HG03066 (cell line): ENCODE measurements around the gene WDR88.
"Not testable (repeated sequence)": the region's sequence is repeated elsewhere in the genome, so short reads cannot be mapped to it uniquely, and the experiment has no call there.

Source experiments
- ATAC-seq: cut with Tn5 transposase; IDR thresholded peaks from one replicate; pipeline ENCODE4 v1.9.1; 2021; ENCODE audit warnings: low read depth; ENCODE audit not compliant: unreplicated experiment

WDR88 gene

DNA sequence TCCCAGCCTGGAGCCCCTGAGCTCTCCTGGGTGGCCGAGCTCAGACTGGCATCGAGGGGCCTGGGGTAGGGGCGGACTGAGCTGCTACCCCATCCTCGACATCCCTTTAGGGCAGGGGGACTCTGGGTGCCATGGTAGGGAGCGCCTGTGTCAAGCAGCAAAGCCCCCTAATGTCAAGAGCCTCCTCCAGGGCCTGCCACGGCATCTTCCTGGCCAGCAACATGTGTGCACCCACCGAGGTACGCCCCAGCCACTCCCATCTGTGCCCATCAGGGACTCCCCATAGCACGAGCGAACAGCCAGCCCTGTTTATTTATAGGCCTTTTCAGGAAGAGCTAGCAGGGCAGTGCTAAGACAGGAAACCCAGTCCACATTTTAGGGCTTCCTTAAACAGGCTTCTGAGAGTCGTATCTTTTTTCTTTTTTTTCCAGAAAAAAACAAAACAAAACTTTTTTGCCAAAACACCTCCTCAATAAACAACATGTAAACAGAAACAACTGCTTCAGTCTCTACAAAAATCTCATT lies 76.5 kb downstream of the WDR88 start:
- ATAC-seq = no peak

GRCh38 chr19:33208904-33209849 lies 77.3 kb downstream of the WDR88 start:
- no peak for ATAC-seq

DNA sequence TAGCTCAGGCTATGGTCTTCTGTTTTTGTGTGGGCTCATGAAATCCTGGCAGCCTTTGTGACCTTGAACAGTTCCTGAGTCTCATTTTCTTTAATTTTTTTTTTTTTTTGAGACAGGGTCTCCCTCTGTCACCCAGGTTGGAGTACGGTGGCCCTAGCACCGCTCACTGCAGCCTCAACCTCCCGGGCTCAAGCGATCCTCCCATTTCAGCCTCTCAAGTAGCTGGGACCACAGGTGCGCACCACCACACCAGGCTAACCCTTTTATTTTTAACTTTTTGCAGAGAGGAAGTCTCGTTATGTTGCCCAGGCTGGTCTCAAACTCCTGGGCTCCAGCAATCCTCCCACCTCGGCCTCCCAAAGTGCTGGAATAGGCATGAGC lies 77.9 kb downstream of the WDR88 start:
- not testable (repeated sequence) for ATAC-seq

- no peak for ATAC-seq
These were observed 78.5 kb downstream of the WDR88 start for GRCh38 chr19:33210266-33210940.

DNA sequence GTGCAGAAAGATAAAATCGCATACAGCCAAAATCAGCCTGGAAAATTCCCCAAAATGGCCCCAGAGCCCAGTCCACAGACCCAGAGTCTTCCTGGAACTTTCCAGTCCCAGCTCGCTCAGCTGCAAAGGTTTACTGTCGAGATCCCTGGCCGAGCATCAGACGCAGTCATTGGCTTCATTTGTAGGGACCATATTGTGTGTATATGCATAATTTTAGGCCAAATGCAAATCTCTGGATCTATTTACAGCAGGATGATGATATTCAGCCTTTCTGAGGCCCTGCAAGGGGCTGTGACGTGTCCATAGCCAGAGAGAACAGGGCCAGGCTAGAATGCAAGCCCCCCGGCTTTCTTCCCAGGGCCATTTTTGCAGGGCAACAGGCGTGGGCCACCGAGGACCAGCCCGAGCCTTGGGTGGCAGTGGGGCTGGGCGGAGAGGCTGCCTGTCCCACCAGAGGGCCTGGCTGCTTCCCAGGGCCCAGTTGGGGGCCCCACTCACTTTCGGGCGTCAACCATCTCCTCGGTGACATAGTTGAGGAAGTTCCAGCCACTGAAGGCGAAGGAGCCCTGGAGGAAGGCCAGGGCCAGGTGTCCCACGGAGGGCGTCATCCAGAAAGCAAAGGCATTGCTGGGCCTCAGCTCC lies 80.0 kb downstream of the WDR88 start:
- ATAC-seq = no peak

GRCh38 chr19:33212436-33213172 lies 80.7 kb downstream of the WDR88 start:
- ATAC-seq = no peak

GRCh38 chr19:33214596-33214995 lies 82.7 kb downstream of the WDR88 start:
- no peak for ATAC-seq

- no peak for ATAC-seq
These were observed 83.7 kb downstream of the WDR88 start for GRCh38 chr19:33215438-33216197.

GRCh38 chr19:33216198-33216830 lies 84.4 kb downstream of the WDR88 start:
- ATAC-seq = no peak

DNA sequence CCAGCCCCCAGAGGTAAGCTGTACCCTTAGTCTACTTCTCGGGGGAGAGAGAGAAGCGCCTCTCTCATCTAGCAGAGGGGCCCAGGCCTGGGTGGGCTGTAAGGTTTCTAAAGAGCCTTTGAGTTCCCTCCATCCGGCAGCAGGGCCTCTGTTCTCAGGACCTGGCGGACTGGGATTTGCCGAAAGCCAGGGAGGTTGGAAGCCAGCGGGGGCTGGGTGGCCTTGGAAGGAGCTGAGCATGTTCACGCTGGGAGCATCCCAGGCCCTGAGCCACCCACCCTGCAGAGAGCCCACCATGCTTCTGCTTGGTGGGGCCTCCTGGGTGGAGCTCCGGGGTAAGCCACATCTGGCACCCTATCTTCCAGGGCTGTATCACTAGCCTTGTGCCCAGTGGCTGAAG lies 86.0 kb downstream of the WDR88 start:
- ATAC-seq = no peak

GRCh38 chr19:33219261-33219815 lies 87.4 kb downstream of the WDR88 start:
- no peak for ATAC-seq

- ATAC-seq = no peak
These were observed 88.2 kb downstream of the WDR88 start for GRCh38 chr19:33220115-33220514.

- no peak for ATAC-seq
These were observed 88.8 kb downstream of the WDR88 start for GRCh38 chr19:33220735-33221134.

DNA sequence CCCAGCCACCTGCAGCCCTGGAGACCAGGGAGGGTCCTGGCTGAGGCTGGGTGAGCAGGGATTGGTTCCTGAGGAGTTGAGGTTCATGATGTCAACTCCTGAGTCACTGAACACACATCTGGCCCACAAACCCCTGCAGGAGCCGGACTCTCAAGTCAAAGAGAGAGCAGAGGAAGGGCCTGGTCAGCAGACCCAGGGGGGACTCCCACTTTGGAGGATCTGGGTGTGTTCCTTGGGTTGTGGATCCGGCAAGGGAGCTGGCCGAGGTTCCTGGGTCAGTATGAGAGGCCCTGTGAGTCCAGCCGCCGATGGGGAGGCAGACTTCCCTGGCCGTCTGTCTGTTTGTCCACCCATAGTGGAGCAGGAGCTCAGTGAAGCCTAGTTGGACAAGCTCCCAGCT lies 89.7 kb downstream of the WDR88 start:
- ATAC-seq = no peak

DNA sequence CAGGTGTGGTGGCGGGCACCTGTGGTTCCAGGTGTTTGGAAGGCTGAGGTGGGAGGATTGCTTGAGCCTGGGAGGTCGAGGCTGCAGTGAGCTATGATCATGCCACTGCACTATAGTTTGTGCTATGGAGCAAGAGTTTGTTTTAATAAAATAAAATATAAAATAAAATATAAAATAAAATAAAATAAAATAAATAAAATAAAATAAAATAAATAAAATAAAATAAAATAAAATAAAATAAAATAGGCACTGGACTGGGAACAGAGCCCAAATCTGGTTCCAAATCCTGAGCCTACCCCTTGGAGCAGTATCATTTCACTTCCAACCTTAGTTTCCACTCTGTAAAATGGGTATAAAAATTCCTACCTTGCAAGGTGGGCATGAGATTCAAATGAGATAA lies 90.3 kb downstream of the WDR88 start:
- not testable (repeated sequence) for ATAC-seq

GRCh38 chr19:33224694-33225457 lies 93.0 kb downstream of the WDR88 start:
- ATAC-seq = no peak
